Esophagus muscularis mucosa (tissue), 4 donors: Measurements from ENCODE around the gene UFC1. TPM values are rescaled to one million over a fixed set of nuclear protein-coding genes. Genes with fewer than 3 reads are reported as not detected.

Experiments
- DNase-seq: peaks from one replicate; pipeline ENCODE4 v3.0.0-alpha.2; 2017; ENCODE audit errors: extremely low spot score
- H3K27ac ChIP-seq, 4 donors: fragments of 200-600 bp; sonication (generic); replicated peaks in 1 of 4; 1 replicate in 3 of 4; 2 replicates in 1 of 4; pipeline ENCODE4 v1.5.1; 2016 to 2019; ENCODE audit warnings: mild to moderate bottlenecking in 1 of 4
- H3K27me3 ChIP-seq, 4 donors: fragments of 200-600 bp; sonication (generic); one replicate each; pipeline versions ENCODE4 v1.5.1 to v1.6.0; 2016 to 2019
- H3K36me3 ChIP-seq, 4 donors: fragments of 200-600 bp; sonication (generic); one replicate each; pipeline ENCODE4 v1.5.1; 2016 to 2019
- H3K4me1 ChIP-seq, 4 donors: fragments of 200-600 bp; sonication (generic); one replicate each; pipeline ENCODE4 v1.5.1; 2016 to 2019
- H3K4me3 ChIP-seq, 4 donors: fragments of 200-600 bp; sonication (generic); 1 replicate in 2 of 4; 2 replicates in 2 of 4; pipeline ENCODE4 v1.5.1; 2016 to 2019; ENCODE audit warnings: mild to moderate bottlenecking in 4 of 4, moderate library complexity in 1 of 4
- H3K9me3 ChIP-seq, 4 donors: fragments of 200-600 bp; sonication (generic); 1 replicate in 3 of 4; 2 replicates in 1 of 4; pipeline ENCODE4 v1.5.1; 2016 to 2019
- EP300 ChIP-seq: sonication (generic); formaldehyde crosslinking; IDR thresholded peaks from one replicate; pipeline ENCODE4 v1.6.1; 2017; ENCODE audit warnings: antibody characterized with exemption
- POLR2A ChIP-seq: fragments of 450-650 bp; IDR thresholded peaks from one replicate; pipeline ENCODE4 v1.6.1; 2017; ENCODE audit warnings: antibody characterized with exemption, moderate library complexity, mild to moderate bottlenecking, low read depth
- POLR2AphosphoS5 ChIP-seq, 2 donors: sonication (generic); formaldehyde crosslinking; IDR thresholded peaks; one replicate each; pipeline ENCODE4 v1.6.1; 2017; ENCODE audit warnings: antibody characterized with exemption in 2 of 2
- WGBS: methylation state at CpG from one replicate; pipeline ENCODE4 v1.1.5; 2018; 5-methylcytosine and 5-hydroxymethylcytosine counted together
- intact Hi-C: fragments of 100-400 bp; cut with DNase I; formaldehyde crosslinking; loops from one replicate; pipeline ENCODE4 v1.15.1; 2023
- total RNA-seq, 4 donors: library from RNA; depleted of rRNA; stranded (reverse); fragments of >200 nt; gene quantifications; one replicate each; pipeline versions ENCODE4 v1.1.0 to v1.2.1, GENCODE V29; 2016
- TF ChIP-seq, protein P1 (sequence below), 3 experiments: fragments of 200-600 bp in 2 of 3; fragments of 450-650 bp in 1 of 3; sonication (generic) in 2 of 3; IDR thresholded peaks; one replicate each; pipeline ENCODE4 v1.5.1; 2017 to 2019; ENCODE audit warnings: antibody characterized with exemption in 3 of 3, mild to moderate bottlenecking in 2 of 3, moderate library complexity in 1 of 3

The UFC1 gene
- total RNA-seq, 4 donors from 2014 or later, result 62.8 to 86.1 (median 71.6) TPM

DNA sequence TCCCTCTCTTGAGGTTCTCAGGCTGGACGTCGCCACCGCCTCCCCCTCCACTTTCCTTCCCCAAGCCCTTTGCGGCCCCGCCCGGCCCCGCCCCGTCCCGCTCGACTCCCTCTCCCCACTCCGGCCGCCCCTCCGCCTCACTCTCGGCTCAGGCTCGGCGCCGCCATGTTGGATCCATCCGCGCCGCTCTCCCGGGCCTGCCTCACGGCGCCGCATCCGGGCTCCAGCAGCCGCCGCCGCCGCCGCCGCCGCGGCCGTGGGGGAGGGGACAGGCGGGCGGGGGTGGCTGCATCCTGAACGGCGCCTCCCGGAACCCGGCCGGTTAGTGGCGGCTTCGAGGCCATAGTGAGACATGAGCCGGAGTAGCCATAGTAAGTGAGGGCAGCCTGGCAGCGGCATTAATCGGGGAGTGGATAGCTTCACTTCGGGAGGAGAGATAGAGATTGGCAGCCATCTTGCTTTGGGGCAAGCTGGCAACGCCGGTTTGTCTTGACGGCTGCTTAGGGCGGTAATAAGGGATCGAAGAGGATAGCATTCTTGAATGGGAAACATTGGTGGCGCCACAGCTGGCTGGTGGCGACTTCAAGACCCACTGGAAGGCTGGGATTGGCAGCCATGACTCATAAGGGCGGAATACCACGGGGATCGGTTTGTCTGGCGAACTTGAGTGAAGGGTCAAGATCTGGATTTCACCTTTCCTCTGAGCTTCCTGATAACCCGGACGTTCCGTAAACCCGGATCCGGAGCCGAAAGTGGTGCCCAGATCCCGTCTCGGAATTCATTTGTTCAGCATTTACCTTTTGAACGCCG is 21.2 kb upstream of the UFC1 start, which contains the start of gene DEDD:
TSS of gene DEDD (minus strand) at position 258 of the 810 bp plus-strand sequence. CDS start 8,205 bp downstream, outside the sequence.
- Histone ChIP-seq H3K9me3 (no peaks in the 10 kb centered on the region), H3K4me1 (peaks cover 31 to 61% (median 61%) of the 10 kb centered on the region in 4 donors), H3K27ac (peak within 1 kb of the TSS; percentile 93 to 96 (median 96)), H3K27me3 (no peaks in the 10 kb centered on the region), H3K4me3 (peak within 1 kb of the TSS; percentile 72 to 84 (median 81)), H3K36me3 (peaks cover 11 to 31% (median 19%) of the 10 kb centered on the region in 4 donors)
- intact Hi-C loops, result loop anchor here (2.0 kb wide), 1 partner anchor 22 kb away; no protein-coding TSS in a partner anchor
- TF ChIP-seq, protein P1, sequence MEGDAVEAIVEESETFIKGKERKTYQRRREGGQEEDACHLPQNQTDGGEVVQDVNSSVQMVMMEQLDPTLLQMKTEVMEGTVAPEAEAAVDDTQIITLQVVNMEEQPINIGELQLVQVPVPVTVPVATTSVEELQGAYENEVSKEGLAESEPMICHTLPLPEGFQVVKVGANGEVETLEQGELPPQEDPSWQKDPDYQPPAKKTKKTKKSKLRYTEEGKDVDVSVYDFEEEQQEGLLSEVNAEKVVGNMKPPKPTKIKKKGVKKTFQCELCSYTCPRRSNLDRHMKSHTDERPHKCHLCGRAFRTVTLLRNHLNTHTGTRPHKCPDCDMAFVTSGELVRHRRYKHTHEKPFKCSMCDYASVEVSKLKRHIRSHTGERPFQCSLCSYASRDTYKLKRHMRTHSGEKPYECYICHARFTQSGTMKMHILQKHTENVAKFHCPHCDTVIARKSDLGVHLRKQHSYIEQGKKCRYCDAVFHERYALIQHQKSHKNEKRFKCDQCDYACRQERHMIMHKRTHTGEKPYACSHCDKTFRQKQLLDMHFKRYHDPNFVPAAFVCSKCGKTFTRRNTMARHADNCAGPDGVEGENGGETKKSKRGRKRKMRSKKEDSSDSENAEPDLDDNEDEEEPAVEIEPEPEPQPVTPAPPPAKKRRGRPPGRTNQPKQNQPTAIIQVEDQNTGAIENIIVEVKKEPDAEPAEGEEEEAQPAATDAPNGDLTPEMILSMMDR (IDR thresholded peaks at IDR 0.05), result no peak
- TF ChIP-seq POLR2AphosphoS5 (IDR thresholded peaks at IDR 0.05) (peak; percentile 56 to 62), EP300 (peak; percentile 69), POLR2A (peak; percentile 41)
- WGBS, result 1% methylated on average over 29 of the region's 68 CpGs
- DNase-seq, result peak; percentile 99

DNA sequence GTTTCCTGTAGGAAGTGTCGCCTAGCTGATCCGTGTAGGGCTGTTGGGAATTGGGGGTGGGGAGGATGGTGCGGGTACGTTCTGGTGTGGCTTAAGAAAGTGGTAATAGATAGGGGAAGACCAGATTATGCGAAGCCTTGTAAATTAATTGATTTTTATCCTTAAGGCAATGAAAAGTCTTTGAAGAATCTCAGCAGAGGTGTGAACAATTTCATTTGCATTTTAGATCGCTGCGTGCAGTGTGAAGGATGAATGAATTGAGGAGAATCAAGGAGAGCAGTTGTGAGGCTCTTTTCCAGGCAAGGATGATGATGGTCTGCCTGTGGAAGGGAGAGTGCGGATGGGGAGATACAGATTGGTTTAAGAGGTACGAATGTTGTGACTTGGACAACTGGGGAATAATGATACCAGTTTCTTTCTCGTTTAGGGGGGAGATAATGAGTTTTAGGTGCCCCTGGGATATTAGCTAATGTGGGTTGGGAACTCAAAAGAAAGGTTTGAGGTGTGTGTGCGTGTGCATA is 20.5 kb upstream of the UFC1 start:
- DNase-seq, result no peak

DNA sequence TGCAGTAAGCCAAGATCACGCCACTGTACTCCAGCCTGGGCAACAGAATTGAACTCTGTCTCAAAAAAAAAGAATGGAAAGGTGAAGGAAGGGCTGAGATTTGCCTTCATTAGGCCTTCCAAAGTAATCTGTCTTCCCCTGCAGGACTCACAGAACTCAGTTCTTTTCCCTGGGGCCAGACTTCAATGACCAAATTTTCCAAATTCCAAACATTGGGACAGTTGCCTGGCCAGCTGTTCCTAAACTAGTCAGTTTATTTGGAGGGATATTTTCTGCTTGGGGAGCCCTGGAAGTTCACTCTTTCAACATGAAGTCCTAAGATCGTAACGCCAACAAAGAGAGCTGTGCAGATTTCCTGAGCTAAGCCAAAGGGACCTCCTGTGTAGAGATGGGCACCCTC is 15.9 kb upstream of the UFC1 start:
- H3K4me1 ChIP-seq, result peaks cover 12 to 28% (median 19%) of the 10 kb centered on the region in 4 donors
- H3K36me3 ChIP-seq, result no peaks in the 10 kb centered on the region
- no peaks in the 10 kb centered on the region for H3K27me3 ChIP-seq
- WGBS, result 66% methylated on average over 3 of the region's 3 CpGs
- TF ChIP-seq POLR2AphosphoS5 (IDR thresholded peaks at IDR 0.05), result no peak
- TF ChIP-seq EP300, result no peak
- TF ChIP-seq, protein P1 (IDR thresholded peaks at IDR 0.05), result no peak
- TF ChIP-seq POLR2A, result no peak
- H3K4me3 ChIP-seq, result no peak overlapping the region
- H3K9me3 ChIP-seq, result no peaks in the 10 kb centered on the region
- no peak overlapping the region for H3K27ac ChIP-seq
- DNase-seq, result no peak
- intact Hi-C loops, result no loop called here

More for the DNA sequence above, 20.5 kb upstream of the UFC1 start:
- WGBS, result 5% methylated on average over 11 of the region's 11 CpGs
- peak overlapping the region; percentile 72 to 84 (median 81) for H3K4me3 ChIP-seq
- no peaks in the 10 kb centered on the region for H3K9me3 ChIP-seq
- H3K4me1 ChIP-seq, result peaks cover 31 to 61% (median 54%) of the 10 kb centered on the region in 4 donors
- intact Hi-C loops, result loop anchor here (2.0 kb wide), 1 partner anchor 22 kb away; no protein-coding TSS in a partner anchor
- H3K36me3 ChIP-seq, result peaks cover 5 to 24% (median 12%) of the 10 kb centered on the region in 4 donors
- H3K27me3 ChIP-seq, result no peaks in the 10 kb centered on the region
- peak overlapping the region; percentile 93 to 96 (median 96) for H3K27ac ChIP-seq
- TF ChIP-seq POLR2A (no peak), POLR2AphosphoS5 (IDR thresholded peaks at IDR 0.05) (no peak), EP300 (no peak)
- TF ChIP-seq, protein P1 (IDR thresholded peaks at IDR 0.05), result no peak

DNA sequence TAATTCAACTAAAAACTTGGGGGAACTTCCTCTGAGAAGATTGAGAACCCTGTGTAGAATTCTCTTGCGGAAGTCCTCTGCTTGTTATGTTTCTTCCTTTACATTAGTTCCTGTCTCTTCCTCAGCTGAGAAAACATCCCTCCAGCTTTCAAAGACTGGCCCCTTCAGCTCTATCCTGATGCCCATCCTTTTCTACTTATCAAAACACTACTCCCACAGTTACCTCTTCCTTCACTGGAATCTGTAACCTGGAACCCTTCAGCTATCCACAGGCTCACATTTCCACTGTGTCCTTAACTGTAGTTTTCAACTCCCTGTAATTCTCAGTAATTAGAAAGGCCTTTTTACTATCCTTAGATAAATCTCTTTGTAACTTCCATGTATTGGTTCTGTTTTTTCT is 15.3 kb upstream of the UFC1 start:
- 72% methylated on average over 1 of the region's 1 CpG for WGBS
- TF ChIP-seq, protein P1 (IDR thresholded peaks at IDR 0.05), result no peak
- TF ChIP-seq POLR2A (no peak), POLR2AphosphoS5 (IDR thresholded peaks at IDR 0.05) (no peak), EP300 (no peak)
- Histone ChIP-seq H3K4me1 (peaks cover 12 to 27% (median 17%) of the 10 kb centered on the region in 4 donors), H3K4me3 (no peak overlapping the region), H3K9me3 (no peaks in the 10 kb centered on the region), H3K36me3 (no peaks in the 10 kb centered on the region), H3K27me3 (no peaks in the 10 kb centered on the region), H3K27ac (no peak overlapping the region)
- intact Hi-C loops, result no loop called here
- no peak for DNase-seq
